HG03378 (cell line): Measurements from ENCODE around the gene SRGN.

Source experiments
- ATAC-seq: cut with Tn5 transposase; IDR thresholded peaks from one replicate; pipeline ENCODE4 v1.9.1; 2021; ENCODE audit warnings: mild to moderate bottlenecking, moderate library complexity; ENCODE audit not compliant: unreplicated experiment

SRGN gene

DNA sequence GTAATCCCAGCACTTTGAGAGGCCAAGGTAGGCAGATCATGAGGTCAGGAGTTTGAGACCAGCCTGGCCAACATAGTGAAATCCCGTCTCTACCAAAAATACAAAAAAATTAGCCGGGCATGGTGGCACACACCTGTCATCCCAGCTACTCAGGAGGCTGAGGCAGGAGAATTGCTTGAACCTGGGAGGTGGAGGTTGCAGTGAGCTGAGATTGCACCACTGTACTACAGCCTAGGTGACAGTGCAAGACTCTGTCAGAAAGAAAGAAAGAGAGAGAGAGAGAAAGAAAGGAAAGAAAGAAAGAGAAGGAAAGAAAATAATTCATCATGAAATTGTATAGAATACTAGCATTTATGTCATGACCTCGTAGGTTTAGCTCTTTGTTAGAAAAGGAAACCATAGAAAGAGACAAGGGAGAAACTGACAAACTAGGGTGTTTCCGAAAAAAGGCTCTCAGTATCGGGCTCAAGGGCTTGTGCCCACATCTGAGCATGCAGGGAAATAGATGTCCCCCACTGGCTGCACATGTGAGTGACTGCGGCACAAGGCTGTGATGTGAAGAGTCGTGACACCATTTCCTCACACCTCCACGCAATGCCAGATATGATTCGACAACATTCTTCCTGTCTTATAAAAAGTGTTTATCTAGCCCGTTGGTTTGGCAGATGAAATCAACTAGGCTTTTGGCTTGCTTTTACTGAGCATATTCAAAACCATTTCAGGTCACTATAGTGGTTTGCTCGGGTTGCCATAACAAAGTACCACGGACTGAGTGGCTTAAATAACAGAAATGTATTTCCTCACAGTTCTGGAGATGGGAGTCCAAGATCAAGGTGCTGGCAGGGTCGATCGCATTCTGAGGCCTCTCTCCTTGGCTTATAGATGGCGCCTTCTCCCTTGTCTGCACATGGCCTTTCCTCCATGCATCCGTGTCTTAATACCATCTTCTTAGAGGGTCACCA, 2.0 kb downstream of the SRGN start:
- peak; percentile 30 for ATAC-seq

DNA sequence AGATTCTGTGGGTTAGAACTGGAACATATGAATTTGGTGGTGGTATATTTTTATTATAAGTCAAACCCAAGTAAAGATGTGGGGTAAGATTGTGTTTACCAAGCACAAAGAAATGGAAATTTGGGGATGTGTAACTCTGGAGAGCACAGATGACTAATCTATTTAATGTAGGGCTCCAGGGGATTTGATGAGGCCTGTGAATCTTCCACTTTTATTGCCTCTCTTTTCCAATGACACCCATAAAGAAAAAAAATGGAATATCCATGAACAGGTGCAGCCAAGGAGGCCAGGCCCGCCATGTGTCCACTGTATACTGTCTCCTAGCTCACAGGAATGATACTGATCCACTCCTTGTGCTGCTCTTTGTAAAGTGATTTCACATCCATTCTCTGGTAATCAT, 2.8 kb downstream of the SRGN start:
- ATAC-seq, result no peak

DNA sequence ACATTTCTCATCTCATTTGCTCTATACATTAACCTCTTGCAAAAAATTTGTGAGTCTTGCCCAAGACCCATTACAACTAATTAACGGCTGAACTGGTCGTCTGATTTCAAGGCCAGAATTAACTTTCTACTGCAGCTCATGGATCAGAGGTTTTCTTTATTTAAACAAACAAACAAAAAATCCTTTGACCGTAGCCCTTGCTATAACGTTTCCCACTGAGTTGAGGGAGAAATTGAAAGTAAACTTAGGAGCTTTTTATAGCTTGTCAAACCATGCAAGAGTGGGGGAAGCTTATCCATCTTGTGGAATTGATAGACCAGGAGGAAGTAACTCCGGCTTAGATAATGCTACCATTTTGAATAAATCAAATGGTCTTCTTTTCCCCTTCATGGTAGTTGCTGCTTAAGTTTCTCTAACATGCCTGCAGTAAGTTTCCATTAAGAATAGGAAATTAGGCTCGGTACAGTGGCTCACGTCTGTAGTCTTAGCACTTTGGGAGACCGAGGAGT, 3.3 kb downstream of the SRGN start:
- ATAC-seq, result no peak

DNA sequence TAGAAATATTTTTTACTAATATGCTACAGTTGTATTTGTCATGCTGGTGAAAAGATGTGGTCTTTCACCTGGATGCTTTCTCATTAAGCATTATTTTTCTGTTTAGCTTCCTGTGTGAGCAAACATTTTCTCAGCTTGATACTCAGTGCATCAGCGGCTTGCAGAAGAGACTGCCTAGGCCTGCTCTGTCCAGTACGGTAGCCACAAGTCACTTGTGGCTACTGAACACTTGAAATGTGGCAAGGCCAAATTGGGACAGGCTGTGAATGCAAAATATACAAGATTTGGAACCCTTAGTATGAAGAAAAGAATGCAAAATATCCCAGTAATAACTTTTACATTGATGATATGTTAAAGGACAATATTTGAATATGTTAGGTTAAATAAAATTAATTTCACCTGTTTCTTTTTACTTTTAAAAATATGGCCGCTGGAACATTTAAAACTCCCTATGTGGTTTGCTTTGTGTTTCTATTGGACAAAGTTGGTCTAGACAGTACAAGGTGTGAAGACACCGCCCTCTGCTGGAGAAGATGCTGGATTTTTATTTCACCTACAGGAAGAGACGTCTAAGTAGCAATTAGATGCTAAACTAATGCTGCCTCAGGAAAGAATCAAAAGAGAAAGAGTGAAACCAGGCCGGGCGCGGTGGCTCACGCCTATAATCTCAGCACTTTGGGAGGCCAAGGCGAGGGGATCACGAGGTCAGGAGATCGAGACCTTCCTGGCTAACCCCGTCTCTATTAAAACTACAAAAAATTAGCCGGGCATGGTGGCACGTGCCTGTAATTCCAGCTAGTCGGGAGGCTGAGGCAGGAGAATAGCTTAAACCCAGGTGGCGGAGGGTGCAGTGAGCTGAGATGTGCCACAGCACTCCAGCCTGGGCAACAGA, 5.3 kb downstream of the SRGN start:
- peak; percentile 29 for ATAC-seq

DNA sequence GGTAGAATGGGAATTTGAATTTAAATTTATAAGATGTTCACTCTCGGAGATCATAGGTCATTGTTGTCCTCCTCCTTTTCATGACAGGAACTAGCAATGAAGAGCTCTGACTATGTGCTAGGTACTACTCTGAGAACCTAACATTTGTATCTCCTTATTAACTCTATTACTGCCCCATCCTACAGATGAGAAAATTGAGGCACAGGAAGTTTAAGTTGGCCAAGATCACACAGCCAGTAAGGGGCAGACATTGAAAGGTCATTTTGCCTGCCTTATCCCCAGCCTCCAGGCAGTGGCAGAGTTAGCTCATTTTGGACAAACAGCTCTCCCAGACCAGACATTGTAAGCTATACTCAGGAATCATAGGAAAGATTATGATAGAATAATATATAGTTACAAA, 6.0 kb downstream of the SRGN start:
- ATAC-seq, result no peak

DNA sequence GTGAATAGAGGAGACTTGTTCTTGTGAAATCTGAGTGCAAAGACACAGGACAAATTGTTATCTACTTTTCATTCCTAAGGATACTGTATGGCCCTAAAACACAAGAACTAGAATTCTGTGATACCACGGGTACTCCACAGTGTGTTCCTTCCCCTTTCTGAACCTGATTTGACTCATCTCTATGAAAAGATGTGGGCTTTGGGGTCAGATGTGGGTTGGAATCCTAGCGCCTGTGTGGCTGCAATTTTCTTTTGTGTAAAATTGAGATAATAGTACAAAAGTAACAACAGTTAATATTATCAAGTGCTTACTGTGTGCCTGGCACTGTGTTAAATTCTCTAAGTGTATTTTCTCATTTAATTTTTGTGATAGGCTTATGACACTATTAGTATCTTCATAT, 8.1 kb downstream of the SRGN start:
- ATAC-seq, result peak; percentile 52

DNA sequence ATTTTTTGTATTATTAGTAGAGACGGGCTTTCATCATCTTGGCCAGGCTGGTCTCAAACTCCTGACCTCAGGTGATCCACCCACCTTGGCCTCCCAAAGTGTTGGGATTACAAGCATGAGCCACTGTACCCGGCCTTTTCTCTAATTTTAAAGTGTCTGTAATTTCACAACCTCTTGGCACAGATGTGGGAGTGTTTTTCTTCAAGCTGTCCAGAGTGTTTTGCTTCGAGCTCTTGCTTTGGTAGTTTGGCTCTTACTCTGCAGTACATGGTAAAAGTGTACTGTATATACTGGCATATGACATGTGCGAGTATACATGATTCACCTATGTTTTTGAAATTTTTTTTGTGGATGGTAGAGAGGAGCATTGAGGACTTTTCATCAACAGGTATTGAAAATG, 9.8 kb downstream of the SRGN start:
- no peak for ATAC-seq

DNA sequence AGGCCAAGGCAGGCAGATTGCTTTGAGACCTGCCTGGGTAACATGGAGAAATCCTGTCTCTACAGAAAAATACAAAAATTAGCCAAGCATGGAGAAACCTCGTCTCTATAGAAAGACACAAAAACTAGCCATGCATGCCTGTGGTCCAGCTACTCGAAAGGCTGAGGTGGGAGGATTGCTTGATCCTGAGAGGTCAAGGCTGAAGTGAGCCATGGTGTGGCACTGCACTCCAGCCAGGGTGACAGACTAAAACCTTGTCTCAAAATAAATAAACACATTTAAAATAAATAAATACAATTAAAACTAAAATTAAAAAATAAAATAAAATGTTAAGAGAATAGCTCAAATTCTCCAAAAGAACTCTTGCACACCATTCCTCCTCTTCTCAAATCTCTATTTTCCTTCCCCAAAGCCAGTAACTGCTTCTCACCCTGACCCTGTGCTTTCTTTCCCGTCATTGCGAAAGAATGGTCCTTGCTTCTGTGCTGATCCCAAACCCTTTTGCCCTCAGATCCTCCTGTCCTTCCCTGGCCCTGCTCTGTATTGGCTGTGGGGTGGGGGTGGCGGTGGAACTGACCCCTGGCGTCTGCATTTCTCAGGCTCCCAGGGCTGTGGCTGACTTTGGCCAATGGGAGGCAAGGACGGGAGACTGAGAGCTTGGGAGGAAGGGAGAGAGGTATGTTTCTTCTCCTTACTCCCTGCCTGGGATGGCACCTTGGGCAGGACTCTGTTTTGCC, 12.4 kb downstream of the SRGN start:
- ATAC-seq, result no peak

DNA sequence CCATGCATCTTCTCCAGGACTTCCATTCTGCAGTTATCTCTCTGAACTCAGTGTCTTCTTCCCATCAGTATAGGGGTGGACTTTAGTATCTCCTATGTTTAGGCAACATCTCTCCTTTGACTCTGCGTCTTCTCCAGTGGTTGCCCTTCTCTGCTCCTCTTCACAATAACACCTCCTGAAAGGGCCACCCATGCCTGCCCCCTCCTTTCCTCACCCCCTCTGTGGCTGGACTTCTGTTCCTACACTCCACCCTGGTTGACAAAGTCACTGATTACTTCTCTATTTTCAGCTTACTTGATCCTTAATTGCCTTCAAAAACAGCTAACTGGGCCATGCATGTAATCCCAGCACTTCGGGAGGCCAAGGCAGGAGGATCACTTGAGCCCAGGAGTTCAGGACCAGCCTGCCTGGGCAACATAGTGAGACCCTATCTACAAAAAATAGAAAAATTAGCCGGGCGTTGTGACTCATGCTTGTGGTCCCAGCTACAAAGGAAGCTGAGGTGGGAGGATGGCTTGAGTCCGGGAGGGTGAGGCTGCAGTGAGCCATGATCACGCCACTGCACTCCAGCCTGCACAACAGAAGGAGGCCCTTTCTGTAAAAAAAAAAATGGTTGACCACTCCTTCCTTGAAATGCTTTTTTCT, 13.7 kb downstream of the SRGN start:
- ATAC-seq, result no peak

DNA sequence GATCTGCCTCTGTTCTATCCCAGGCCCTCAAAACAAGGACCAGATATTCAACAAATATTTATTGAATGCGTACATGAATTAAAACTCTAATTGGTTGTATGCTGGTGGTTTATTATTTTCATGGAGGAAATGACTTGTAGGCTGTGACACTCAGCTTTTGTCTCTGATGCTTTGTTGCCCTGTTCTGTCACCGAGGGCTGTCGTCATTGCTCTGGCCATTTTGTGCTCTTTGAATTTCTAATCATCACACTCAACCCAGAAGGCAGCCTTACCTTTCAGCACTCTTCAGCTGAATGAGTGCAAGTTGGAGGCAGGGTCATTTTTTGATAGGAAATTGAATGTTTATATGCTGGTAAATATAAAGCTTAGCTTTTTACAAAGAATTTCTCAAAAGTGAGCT, 14.5 kb downstream of the SRGN start:
- no peak for ATAC-seq

DNA sequence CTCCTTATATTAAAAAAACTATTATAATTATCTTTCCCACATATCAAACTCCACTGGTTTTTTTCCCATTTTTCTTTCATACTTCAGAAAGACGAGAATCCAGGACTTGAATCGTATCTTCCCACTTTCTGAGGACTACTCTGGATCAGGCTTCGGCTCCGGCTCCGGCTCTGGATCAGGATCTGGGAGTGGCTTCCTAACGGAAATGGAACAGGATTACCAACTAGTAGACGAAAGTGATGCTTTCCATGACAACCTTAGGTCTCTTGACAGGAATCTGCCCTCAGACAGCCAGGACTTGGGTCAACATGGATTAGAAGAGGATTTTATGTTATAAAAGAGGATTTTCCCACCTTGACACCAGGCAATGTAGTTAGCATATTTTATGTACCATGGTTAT, 15.9 kb downstream of the SRGN start:
- ATAC-seq, result no peak

DNA sequence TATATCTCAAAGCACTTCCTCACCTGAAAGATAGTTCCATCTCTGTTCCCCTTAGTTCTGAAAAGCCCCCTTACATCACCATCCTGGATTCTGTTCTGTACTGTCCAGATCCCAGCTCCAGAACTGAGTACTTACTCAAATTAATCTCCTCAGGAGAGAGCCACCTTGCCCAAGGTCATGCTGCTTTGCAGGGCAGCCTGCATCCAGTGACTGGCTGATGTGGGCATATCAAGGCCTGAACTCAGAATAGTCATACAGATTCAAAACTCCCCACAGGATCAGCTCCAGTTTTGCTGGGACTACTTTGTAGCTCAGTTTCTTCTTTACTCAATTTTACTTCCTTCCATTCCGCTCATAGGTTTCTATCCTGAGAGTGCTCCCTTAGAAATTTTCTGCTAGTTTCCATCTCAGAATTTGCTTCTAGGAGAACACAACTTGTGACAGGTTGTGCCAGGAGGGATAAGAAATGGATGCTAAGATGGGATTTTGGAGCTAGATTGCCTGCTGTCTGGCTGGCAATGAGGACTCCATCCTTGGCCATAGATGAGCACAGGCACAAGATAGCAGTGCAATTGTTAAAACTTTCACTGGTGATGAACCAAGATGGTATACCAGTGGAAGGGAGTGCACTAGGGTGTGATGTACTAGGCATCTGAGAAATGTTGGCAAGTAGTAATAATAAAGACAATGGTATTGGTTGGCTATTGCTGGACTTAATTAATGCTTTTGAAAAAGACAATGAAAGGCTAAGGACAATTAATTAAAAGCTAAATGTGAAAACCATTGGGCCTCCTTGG, 17.3 kb downstream of the SRGN start:
- no peak for ATAC-seq

DNA sequence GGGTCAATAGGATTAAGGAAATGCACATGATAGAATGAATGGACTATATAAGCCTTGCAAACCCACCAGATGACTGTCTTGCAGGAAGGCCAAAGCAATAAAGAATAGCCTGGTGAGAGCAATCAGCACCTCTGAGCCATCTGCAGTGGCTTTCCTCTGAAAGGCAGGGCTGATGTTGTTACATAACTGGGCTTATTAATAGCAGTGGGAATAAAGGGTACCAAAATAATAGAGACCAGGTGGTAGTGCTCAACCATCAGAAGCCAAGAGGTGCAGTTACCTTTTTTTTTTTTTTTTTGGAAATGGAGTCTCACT, 19.2 kb downstream of the SRGN start:
- no peak for ATAC-seq

DNA sequence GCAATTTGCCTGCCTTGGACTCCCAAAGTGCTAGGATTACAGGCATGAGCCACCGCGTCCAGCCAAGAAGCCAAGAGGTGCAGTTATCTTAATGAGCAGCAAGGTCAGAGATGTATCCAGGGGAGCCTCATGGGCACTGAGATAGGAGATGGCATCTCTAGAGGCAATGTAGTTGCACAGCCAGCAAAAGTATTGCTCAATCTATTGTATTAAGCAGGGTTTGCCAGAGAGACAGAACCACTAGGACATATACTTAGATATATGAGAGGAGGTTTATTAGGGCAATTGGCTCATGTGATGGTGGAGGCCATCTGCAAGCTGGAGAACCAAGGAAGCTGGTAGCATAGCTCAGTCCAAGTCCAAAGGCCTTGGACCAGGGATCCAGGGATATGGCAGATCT, 19.8 kb downstream of the SRGN start:
- no peak for ATAC-seq

DNA sequence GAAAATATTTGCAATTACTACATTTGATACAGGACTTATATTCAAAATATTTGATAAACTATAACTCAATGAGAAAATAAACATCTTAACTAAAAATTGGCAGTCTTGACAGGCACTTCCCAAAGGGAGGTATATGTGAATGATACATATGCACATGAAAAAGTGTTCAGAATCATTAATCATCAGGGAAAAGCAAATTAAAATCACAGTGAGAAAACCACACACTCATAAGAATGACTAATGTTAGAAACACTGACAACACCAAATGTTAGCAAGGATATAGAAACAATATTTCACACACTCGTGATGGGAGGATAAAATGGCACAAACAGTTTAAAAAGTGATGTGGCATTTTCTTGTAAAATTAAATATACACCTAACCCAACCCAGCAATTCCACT, 32.0 kb downstream of the SRGN start:
- no peak for ATAC-seq

DNA sequence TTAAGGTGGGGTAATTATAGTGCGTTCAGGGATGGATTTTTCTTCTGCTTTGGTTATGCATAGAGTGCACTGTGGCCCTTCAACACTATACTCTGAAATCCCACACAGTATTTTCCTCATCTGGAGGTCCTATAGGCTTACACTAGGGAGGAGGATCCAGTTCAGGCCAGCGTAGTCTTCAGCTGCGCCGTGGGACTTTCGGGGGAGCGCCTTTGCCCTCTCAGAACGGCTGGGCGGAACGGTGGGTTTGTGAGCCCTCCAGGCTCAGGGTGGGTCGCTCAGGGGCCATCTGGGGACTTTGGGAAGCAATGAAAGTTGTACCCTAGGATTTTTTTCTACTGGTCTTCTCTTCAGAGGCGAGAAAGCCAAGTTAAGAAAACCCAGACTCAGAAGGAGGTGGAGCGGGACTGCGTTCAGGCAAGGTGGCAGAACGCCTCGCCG, 35.4 kb downstream of the SRGN start:
- ATAC-seq, result peak; percentile 32

DNA sequence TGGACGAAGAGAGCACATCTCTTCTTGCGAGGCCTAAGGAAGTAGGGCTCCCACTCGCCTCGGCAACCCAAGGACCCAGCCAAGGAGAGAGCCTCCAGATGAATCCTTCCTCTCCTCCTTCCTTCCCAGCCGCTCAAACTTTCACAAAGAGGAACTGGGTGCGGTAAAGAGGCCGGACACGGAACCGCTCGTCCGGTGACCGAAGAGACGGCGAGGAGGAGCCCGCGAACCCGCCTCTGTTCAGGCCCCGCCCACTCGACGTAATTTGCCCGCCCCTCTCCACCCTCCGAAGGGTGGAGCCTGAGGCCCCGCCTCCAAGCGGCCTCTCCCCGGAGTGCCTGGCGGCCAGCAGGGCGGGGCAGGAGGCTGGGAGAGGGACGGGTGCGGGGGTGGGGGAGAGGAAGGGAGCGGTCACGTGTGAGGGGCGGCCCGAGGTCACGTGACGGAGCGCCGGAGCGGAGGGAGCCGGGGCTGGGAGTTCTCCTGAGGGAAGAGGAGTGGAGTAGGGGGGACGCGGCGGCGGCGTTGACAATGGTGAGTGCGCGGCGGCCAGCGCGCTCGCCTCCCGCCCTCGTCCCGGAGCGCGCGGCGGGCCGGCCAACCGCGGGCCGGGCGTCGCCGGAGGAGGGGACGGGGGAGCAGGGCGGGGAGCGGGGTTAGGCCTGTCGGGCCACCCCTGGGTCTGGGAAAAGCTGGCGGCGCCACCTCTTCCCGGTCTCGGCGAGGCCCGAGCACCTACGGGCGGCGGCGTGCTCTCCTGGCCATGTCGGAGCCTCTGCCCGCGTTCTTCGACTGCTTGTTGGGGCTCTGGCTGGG, 36.1 kb downstream of the SRGN start, which contains the start of gene VPS26A:
Gene VPS26A (plus strand): TSS at position 432 of the 816 bp plus-strand sequence. CDS start 100 bp downstream, at position 532.
- peak; percentile 71 for ATAC-seq

DNA sequence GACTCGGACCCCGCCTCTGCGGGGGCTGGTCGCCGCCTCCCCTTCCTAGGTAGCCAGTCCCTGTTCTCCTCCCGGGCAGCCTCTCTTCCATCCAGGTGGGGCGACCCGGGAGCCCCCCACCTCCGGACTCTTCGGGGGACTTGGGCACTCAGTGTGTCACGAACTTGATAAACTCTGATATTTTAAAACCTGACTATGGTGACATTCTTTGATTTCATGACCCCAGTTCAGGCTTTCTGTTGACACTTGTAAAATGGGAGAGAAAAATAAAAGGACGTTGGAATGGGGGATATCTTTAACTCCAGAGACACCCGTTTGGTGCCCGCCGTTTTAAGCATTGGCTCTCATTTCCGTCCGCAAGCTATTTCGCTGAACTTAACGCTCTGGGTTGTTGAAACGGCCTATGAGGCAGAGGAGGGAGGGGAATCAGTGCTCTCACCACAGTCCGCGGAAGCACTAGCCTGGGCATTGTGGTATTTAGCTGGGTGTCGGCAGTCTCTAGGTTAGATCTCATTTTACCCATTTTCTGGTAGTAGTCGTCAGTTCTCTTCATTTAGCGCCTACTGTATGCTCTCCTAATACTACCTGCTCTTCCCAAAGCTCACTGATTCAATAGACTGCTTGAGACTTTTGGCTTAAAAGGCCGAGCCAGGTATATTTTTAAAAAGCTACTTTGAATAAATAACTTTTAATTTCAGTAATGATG, 36.8 kb downstream of the SRGN start:
- ATAC-seq, result peak; percentile 34
